Ectodermal cell (in vitro differentiated cells): ENCODE results near the gene DOCK2.

Experiments
- H3K27ac ChIP-seq: 2 replicates; pipeline ENCODE4 v1.7.0; 2013; ENCODE audit warnings: mild to moderate bottlenecking, low read depth, low read length; ENCODE audit not compliant: insufficient read depth, poor library complexity, severe bottlenecking
- H3K27me3 ChIP-seq: 2 replicates; pipeline ENCODE4 v1.7.0; 2013; ENCODE audit warnings: mild to moderate bottlenecking, low read length; ENCODE audit not compliant: insufficient read depth, control insufficient read depth, poor library complexity, severe bottlenecking
- H3K36me3 ChIP-seq: one replicate; pipeline ENCODE4 v1.7.0; 2013; ENCODE audit warnings: low read length; ENCODE audit not compliant: control insufficient read depth, insufficient read depth
- H3K4me1 ChIP-seq: one replicate; pipeline ENCODE4 v1.7.0; 2013; ENCODE audit warnings: low read length; ENCODE audit not compliant: control insufficient read depth, insufficient read depth
- H3K4me3 ChIP-seq: 2 replicates; pipeline ENCODE4 v1.7.0; 2013; ENCODE audit warnings: low read depth, low read length, control low read depth; ENCODE audit not compliant: insufficient read depth
- H3K9me3 ChIP-seq: 2 replicates; pipeline ENCODE4 v1.7.0; 2013; ENCODE audit warnings: mild to moderate bottlenecking, low read length, moderate library complexity; ENCODE audit not compliant: control insufficient read depth
- whole genome bisulfite sequencing, 2 experiments: methylation state at CpG; one replicate each; pipeline ENCODE4 v1.1.7; 2013; ENCODE audit warnings: missing lambda C conversion rate in 2 of 2; 5-methylcytosine and 5-hydroxymethylcytosine counted together

DOCK2 gene

GRCh38 chr5:169913479-169913878 is 276.4 kb downstream of the DOCK2 start:
- Histone ChIP-seq H3K9me3 (no peaks in the 10 kb centered on the region), H3K27ac (no peak overlapping the region)

DNA sequence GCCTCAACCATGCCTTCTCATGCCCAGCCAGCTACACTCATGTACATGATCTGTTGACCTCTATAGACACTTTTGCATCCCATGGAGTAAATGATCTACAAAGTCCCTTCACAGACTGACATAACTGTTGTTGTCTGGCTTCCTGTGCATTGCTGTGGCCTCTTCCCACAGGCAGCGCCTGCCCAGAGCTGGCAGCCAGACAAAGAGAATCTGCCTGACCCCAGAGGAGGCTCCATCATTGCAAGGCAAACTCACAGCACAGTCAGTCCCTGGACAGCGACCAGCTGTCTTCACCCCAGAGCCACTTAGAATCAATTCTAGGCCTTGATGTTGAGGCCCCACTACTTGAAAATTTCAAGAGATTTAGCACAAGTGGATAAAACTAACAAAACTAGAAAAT is 277.7 kb downstream of the DOCK2 start:
- Histone ChIP-seq H3K4me3 (no peak overlapping the region), H3K36me3 (no peaks in the 10 kb centered on the region), H3K27ac (no peak overlapping the region), H3K9me3 (no peaks in the 10 kb centered on the region), H3K27me3 (no peaks in the 10 kb centered on the region), H3K4me1 (no peaks in the 10 kb centered on the region)
- 50 to 75% methylated on average over 2 of the region's 2 CpGs for WGBS, 2 experiments

More at GRCh38 chr5:169913479-169913878, 276.4 kb downstream of the DOCK2 start:
- H3K27me3 ChIP-seq = no peaks in the 10 kb centered on the region
- WGBS, 2 experiments = 95 to 96% methylated on average over 1 to 2 of the region's 2 CpGs
- no peaks in the 10 kb centered on the region for H3K36me3 ChIP-seq
- no peaks in the 10 kb centered on the region for H3K4me1 ChIP-seq
- no peak overlapping the region for H3K4me3 ChIP-seq

DNA sequence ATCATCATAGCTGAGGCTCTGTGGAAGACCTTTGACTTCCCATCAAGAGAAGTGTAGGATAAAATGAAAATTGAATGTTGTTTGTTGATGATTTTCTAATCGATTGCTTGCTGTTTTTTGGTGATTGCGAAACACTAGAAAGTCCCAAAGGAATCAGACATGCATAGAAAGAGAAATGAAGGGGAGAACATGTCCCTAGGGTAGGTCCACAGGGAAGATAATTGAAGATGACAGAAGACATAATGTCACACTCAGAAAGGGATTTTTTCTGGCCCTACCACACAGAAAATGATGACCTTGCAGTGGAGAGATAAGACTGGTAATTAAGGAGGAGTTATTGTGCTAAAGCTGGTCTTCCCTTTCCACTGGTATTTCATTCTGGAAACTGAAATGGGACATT is 280.4 kb downstream of the DOCK2 start:
- no peaks in the 10 kb centered on the region for H3K36me3 ChIP-seq
- H3K4me3 ChIP-seq = no peak overlapping the region
- no peak overlapping the region for H3K27ac ChIP-seq
- H3K9me3 ChIP-seq = no peaks in the 10 kb centered on the region
- 88 to 97% methylated on average over 2 of the region's 2 CpGs for WGBS, 2 experiments
- no peaks in the 10 kb centered on the region for H3K27me3 ChIP-seq
- H3K4me1 ChIP-seq = no peaks in the 10 kb centered on the region

- H3K4me3 ChIP-seq = no peak overlapping the region
- 96 to 100% methylated on average over 1 to 2 of the region's 2 CpGs for WGBS, 2 experiments
- no peaks in the 10 kb centered on the region for H3K27me3 ChIP-seq
- H3K4me1 ChIP-seq = no peaks in the 10 kb centered on the region
- no peak overlapping the region for H3K27ac ChIP-seq
- no peaks in the 10 kb centered on the region for H3K36me3 ChIP-seq
- H3K9me3 ChIP-seq = no peaks in the 10 kb centered on the region
Observed at GRCh38 chr5:169918228-169918627, 281.2 kb downstream of the DOCK2 start.

DNA sequence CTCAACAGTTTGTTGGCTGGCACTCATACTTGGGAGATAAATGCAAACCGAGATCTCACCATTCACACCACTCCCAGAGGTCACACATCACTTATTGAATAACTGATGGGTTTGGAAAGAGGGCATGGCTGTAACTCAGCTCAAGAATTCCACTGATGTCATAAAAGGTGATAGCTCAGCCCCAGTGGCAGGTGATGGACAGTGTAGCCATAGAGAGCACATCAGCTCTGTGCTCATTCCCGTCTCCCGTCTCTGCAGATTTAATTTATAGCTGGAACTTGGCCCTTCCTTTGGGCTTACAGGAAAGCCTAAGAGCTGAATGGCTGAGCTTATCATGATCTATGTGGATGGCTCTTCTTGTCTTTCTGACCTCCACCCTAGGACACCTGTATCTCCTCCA is 283.4 kb downstream of the DOCK2 start:
- no peaks in the 10 kb centered on the region for H3K9me3 ChIP-seq
- no peaks in the 10 kb centered on the region for H3K4me1 ChIP-seq
- no peak overlapping the region for H3K4me3 ChIP-seq
- H3K27me3 ChIP-seq = no peaks in the 10 kb centered on the region
- H3K27ac ChIP-seq = no peak overlapping the region
- WGBS, 2 experiments = 88 to 94% methylated on average over 2 of the region's 3 CpGs
- no peaks in the 10 kb centered on the region for H3K36me3 ChIP-seq

DNA sequence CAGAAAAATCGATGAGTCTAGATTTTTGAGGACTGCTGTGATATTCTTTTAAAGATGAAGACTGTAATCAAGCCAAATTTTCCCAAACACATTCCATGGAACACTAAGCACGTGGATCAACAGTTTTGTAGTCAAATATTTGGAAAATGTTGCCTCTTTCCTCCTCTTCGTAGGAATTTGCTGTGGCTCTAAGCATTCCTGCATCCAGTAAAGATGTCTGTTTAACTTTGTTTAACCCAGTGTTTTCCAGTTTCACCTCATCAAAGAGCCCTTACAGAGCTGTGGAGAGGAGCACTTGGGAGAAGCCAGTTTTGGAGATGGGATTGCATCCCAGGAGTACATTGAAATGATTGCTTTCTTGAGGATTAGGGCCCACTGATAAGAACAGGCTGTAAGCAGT is 284.3 kb downstream of the DOCK2 start:
- H3K27me3 ChIP-seq = no peaks in the 10 kb centered on the region
- no peaks in the 10 kb centered on the region for H3K9me3 ChIP-seq
- H3K4me1 ChIP-seq = no peaks in the 10 kb centered on the region
- WGBS, 2 experiments = 66% methylated on average over 3 of the region's 3 CpGs
- no peaks in the 10 kb centered on the region for H3K36me3 ChIP-seq
- no peak overlapping the region for H3K27ac ChIP-seq
- H3K4me3 ChIP-seq = no peak overlapping the region

GRCh38 chr5:169921949-169922348 is 284.9 kb downstream of the DOCK2 start:
- Histone ChIP-seq H3K27ac (no peak overlapping the region), H3K4me3 (no peak overlapping the region), H3K36me3 (no peaks in the 10 kb centered on the region), H3K27me3 (no peaks in the 10 kb centered on the region), H3K9me3 (no peaks in the 10 kb centered on the region), H3K4me1 (no peaks in the 10 kb centered on the region)
- 92% methylated on average over 1 of the region's 1 CpG; no CpG with 5 or more reads in 1 of the 2 experiments for WGBS, 2 experiments

DNA sequence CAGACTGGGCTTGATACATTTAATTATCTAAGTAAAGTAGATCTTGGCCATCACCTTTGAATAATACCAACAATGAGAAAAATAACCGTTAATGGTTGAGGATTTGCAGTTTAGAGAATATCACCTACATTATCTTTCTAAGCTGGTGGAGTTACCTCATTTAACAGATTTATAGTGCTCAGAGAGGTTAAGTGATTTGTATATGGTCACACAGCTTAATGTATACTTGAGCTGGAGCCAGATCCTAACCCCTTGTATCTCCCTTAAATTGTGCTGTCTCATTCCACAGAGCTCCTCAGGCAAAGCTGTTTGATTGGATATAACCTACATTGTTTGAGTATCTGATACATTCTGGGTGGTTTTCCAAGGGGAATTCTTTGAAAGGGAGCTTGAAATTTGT is 285.4 kb downstream of the DOCK2 start:
- WGBS, 2 experiments = 83% methylated on average over 1 of the region's 1 CpG; no CpG with 5 or more reads in 1 of the 2 experiments
- H3K27ac ChIP-seq = no peak overlapping the region
- no peaks in the 10 kb centered on the region for H3K36me3 ChIP-seq
- H3K9me3 ChIP-seq = no peaks in the 10 kb centered on the region
- no peaks in the 10 kb centered on the region for H3K4me1 ChIP-seq
- H3K27me3 ChIP-seq = no peaks in the 10 kb centered on the region
- no peak overlapping the region for H3K4me3 ChIP-seq

DNA sequence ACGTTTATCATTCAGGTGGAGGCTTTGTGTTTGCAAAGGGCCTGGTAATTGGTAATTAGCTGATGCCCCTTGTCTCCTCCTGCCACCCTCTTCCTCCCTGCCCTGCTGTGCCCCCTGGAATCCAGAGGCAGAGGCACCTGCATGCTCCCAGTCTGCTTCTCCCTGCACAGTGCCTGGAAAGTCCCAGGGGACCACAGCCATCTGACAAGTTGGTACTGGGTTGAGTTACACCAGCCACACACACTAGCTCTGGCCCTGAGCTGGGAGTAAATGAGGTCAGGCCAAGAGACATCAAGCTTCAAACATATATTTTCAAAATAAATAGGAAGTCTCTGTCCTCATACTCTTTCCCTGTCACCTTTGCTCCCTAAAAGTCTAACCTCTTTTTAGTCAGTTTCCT is 286.9 kb downstream of the DOCK2 start:
- H3K36me3 ChIP-seq = no peaks in the 10 kb centered on the region
- H3K4me3 ChIP-seq = no peak overlapping the region
- no peaks in the 10 kb centered on the region for H3K9me3 ChIP-seq
- no peak overlapping the region for H3K27ac ChIP-seq
- 82 to 95% methylated on average over 1 of the region's 1 CpG for WGBS, 2 experiments
- H3K4me1 ChIP-seq = no peaks in the 10 kb centered on the region
- H3K27me3 ChIP-seq = no peaks in the 10 kb centered on the region

DNA sequence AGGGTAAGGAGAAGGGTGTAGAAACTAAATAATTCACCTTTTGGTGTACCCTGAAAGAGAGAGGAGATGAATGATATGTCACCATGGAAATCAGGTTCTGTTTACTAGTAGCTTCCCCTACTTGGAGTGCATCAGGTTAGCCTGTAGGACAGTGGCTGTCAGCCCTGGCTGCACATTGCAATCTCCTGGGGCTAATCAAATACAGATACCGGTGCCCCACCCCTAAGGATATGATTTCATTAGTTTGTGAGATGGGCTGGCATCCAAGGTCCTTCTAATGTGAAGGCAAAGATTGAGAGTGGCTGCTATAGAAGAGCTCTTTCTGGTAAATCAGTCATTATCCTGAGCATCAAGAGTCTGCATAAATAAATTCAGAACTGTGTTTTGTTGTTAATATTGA is 296.1 kb downstream of the DOCK2 start:
- Histone ChIP-seq H3K27me3 (no peaks in the 10 kb centered on the region), H3K27ac (no peak overlapping the region), H3K4me1 (no peaks in the 10 kb centered on the region), H3K36me3 (no peaks in the 10 kb centered on the region), H3K9me3 (no peaks in the 10 kb centered on the region), H3K4me3 (no peak overlapping the region)
- WGBS, 2 experiments = 93 to 94% methylated on average over 1 of the region's 1 CpG

DNA sequence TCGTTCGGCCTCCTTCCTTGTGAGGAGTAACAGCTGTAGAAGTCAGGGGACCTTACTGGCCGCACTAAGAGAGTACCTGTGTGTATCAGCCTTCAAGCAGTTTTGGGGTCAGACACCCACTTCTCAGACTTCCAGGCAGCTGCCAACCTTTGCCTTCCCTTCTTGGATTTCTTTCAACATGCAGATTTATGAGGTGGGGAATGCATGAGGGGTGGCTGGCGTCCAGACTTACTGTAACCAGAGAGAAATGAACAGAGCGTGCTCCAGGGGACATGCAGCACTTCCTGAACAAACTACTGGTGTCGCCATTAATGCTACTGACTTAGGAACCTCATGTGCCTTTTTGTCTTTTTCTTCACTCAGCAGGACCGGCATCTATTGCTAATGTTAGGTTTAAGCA is 296.5 kb downstream of the DOCK2 start:
- 94 to 95% methylated on average over 7 of the region's 7 CpGs for WGBS, 2 experiments
- no peaks in the 10 kb centered on the region for H3K27me3 ChIP-seq
- H3K4me3 ChIP-seq = no peak overlapping the region
- no peaks in the 10 kb centered on the region for H3K9me3 ChIP-seq
- no peaks in the 10 kb centered on the region for H3K36me3 ChIP-seq
- H3K4me1 ChIP-seq = no peaks in the 10 kb centered on the region
- H3K27ac ChIP-seq = no peak overlapping the region
